Gastrocnemius medialis (tissue), 4 donors: ENCODE measurements around the gene CSTA. TPM values are rescaled to one million over a fixed set of nuclear protein-coding genes. Genes with fewer than 3 reads are reported as not detected.

ENCODE experiments used
- ATAC-seq, 2 donors: fragments of 150-250 bp; one replicate each; pipeline ENCODE4 v1.9.1; 2016
- DNase-seq, 2 donors: peaks; one replicate each; pipeline ENCODE4 v3.0.0-alpha.2; 2019
- H3K27ac ChIP-seq, 4 donors: fragments of 200-600 bp; sonication (generic); 1 replicate in 1 of 4; 2 replicates in 3 of 4; pipeline ENCODE4 v1.5.1; 2016 to 2018; ENCODE audit warnings: mild to moderate bottlenecking in 2 of 4, moderate library complexity in 1 of 4
- H3K27me3 ChIP-seq, 3 donors: fragments of 200-600 bp; sonication (generic) in 2 of 3; 1 replicate in 1 of 3; 2 replicates in 2 of 3; pipeline versions ENCODE4 v1.5.1 to v1.6.0; 2016 to 2019; ENCODE audit warnings: mild to moderate bottlenecking in 1 of 3, moderate library complexity in 1 of 3
- H3K36me3 ChIP-seq, 2 donors: fragments of 200-600 bp; sonication (generic) in 1 of 2; one replicate each; pipeline ENCODE4 v1.5.1; 2017 to 2018
- H3K4me1 ChIP-seq, 2 donors: fragments of 200-600 bp; sonication (generic) in 1 of 2; one replicate each; pipeline ENCODE4 v1.5.1; 2016 to 2017; ENCODE audit warnings: mild to moderate bottlenecking in 2 of 2
- H3K4me3 ChIP-seq, 4 donors: fragments of 200-600 bp; sonication (generic) in 3 of 4; 1 replicate in 1 of 4; 2 replicates in 3 of 4; pipeline ENCODE4 v1.5.1; 2016 to 2019; ENCODE audit warnings: mild to moderate bottlenecking in 2 of 4
- H3K9me3 ChIP-seq, 3 donors: fragments of 200-600 bp; sonication (generic) in 2 of 3; 1 replicate in 1 of 3; 2 replicates in 2 of 3; pipeline ENCODE4 v1.5.1; 2016 to 2019
- CTCF ChIP-seq, 5 experiments: fragments of 450-650 bp in 3 of 5; fragments of 200-600 bp in 2 of 5; sonication (generic) in 2 of 5; IDR thresholded peaks in 4 of 5; conservative IDR thresholded peaks in 1 of 5; 1 replicate in 4 of 5; 2 replicates in 1 of 5; pipeline ENCODE4 v1.5.1; 2016 to 2019; ENCODE audit warnings: antibody characterized with exemption in 5 of 5, mild to moderate bottlenecking in 3 of 5, moderate library complexity in 3 of 5
- POLR2A ChIP-seq, 2 donors: fragments of 450-650 bp; IDR thresholded peaks; one replicate each; pipeline ENCODE4 v1.6.1; 2017; ENCODE audit warnings: antibody characterized with exemption in 2 of 2, mild to moderate bottlenecking in 2 of 2, moderate library complexity in 2 of 2
- in situ Hi-C, 4 donors: fragments of 200-750 bp; cut with MboI; loops; one replicate each; pipeline versions ENCODE4 v1.15.0 to v1.8.0; 2017; ENCODE audit warnings: low sequenced_read_pairs in 4 of 4
- intact Hi-C: fragments of 100-400 bp; cut with DNase I; formaldehyde crosslinking; loops from one replicate; pipeline ENCODE4 v1.15.1; 2023; ENCODE audit warnings: low total_unique reads
- total RNA-seq, 4 donors: library from RNA; depleted of rRNA; stranded (reverse); fragments of >200 nt; gene quantifications; one replicate each; pipeline versions ENCODE4 v1.1.0 to v1.2.3, GENCODE V29; 2016

Gene CSTA
- 1 to 10 TPM in 1 of 4 donors, under 1 TPM in 1, not detected in 2; 0.58 to 2.4 TPM for total RNA-seq

GRCh38 chr3:122324871-122325323, at the start of gene CSTA:
TSS of gene CSTA (plus strand) at chr3:122325248. CDS start at chr3:122325293, 45 bp downstream.
- intact Hi-C loops = no loop called here
- Histone ChIP-seq H3K4me3 (no peak within 1 kb of the TSS), H3K36me3 (no peaks in the 10 kb centered on the region), H3K9me3 (peaks cover 0 to 7% (median 0%) of the 10 kb centered on the region in 3 donors), H3K27me3 (no peaks in the 10 kb centered on the region), H3K27ac (no peak within 1 kb of the TSS), H3K4me1 (no peaks in the 10 kb centered on the region)
- in situ Hi-C loops = no loop called here
- DNase-seq (no peak), ATAC-seq (no peak)
- TF ChIP-seq CTCF (IDR thresholded peaks at IDR 0.05 in 4 of 5, conservative IDR thresholded peaks at IDR 0.05 in 1 of 5) = no peak
- no peak for TF ChIP-seq POLR2A (IDR thresholded peaks at IDR 0.05)

GRCh38 chr3:122281891-122282290, 43.2 kb upstream of the CSTA start:
- no peak overlapping the region for H3K27ac ChIP-seq
- TF ChIP-seq CTCF (IDR thresholded peaks at IDR 0.05 in 4 of 5, conservative IDR thresholded peaks at IDR 0.05 in 1 of 5) (no peak), POLR2A (IDR thresholded peaks at IDR 0.05) (no peak)
- H3K27me3 ChIP-seq = no peaks in the 10 kb centered on the region
- intact Hi-C loops = no loop called here
- DNase-seq (no peak), ATAC-seq (no peak)
- no peak overlapping the region for H3K4me3 ChIP-seq
- H3K9me3 ChIP-seq = no peaks in the 10 kb centered on the region
- in situ Hi-C loops = no loop called here
- no peaks in the 10 kb centered on the region for H3K36me3 ChIP-seq
- H3K4me1 ChIP-seq = no peaks in the 10 kb centered on the region

- no peak overlapping the region for H3K27ac ChIP-seq
- no peaks in the 10 kb centered on the region for H3K9me3 ChIP-seq
- in situ Hi-C loops = no loop called here
- no peak for TF ChIP-seq POLR2A (IDR thresholded peaks at IDR 0.05)
- TF ChIP-seq CTCF (IDR thresholded peaks at IDR 0.05 in 4 of 5, conservative IDR thresholded peaks at IDR 0.05 in 1 of 5) = no peak
- ATAC-seq (no peak), DNase-seq (no peak)
- intact Hi-C loops = no loop called here
- no peaks in the 10 kb centered on the region for H3K36me3 ChIP-seq
- no peaks in the 10 kb centered on the region for H3K4me1 ChIP-seq
- H3K27me3 ChIP-seq = no peaks in the 10 kb centered on the region
- no peak overlapping the region for H3K4me3 ChIP-seq
These were observed 41.1 kb upstream of the CSTA start for GRCh38 chr3:122283796-122284445.

- in situ Hi-C loops (no loop called here), intact Hi-C loops (no loop called here)
- DNase-seq = no peak
- Histone ChIP-seq H3K27ac (no peak overlapping the region), H3K9me3 (no peaks in the 10 kb centered on the region), H3K4me3 (no peak overlapping the region), H3K27me3 (no peaks in the 10 kb centered on the region), H3K36me3 (no peaks in the 10 kb centered on the region), H3K4me1 (no peaks in the 10 kb centered on the region)
- TF ChIP-seq CTCF (IDR thresholded peaks at IDR 0.05 in 4 of 5, conservative IDR thresholded peaks at IDR 0.05 in 1 of 5) = no peak
- TF ChIP-seq POLR2A (IDR thresholded peaks at IDR 0.05) = no peak
- no peak for ATAC-seq
These were observed 40.6 kb upstream of the CSTA start for GRCh38 chr3:122284486-122284885.

- Histone ChIP-seq H3K9me3 (no peaks in the 10 kb centered on the region), H3K36me3 (no peaks in the 10 kb centered on the region), H3K4me3 (no peak overlapping the region), H3K27me3 (no peaks in the 10 kb centered on the region), H3K27ac (no peak overlapping the region), H3K4me1 (no peaks in the 10 kb centered on the region)
- ATAC-seq (no peak), DNase-seq (no peak)
- intact Hi-C loops = no loop called here
- TF ChIP-seq POLR2A (IDR thresholded peaks at IDR 0.05) = no peak
- no peak for TF ChIP-seq CTCF (IDR thresholded peaks at IDR 0.05 in 4 of 5, conservative IDR thresholded peaks at IDR 0.05 in 1 of 5)
- in situ Hi-C loops = no loop called here
These were observed 30.7 kb upstream of the CSTA start for GRCh38 chr3:122294359-122294758.
